ENCODE measurements around the gene ELOVL7.

GRCh38 chr5:60738933-60739332, 105.1 kb downstream of the ELOVL7 start:
- TF ChIP-seq CTCF (IDR thresholded peaks at IDR 0.05) (no peak), EP300 (IDR thresholded peaks at IDR 0.05) (no peak)

All from ovary (tissue), 3 donors.